H9 (cell line): Measurements from ENCODE around the gene EPHA2. TPM values are rescaled to one million over a fixed set of nuclear protein-coding genes. Genes with fewer than 3 reads are reported as not detected.

Experiments
- DNase-seq: peaks from one replicate; pipeline ENCODE4 v3.0.0-alpha.2; 2017
- H2AFZ ChIP-seq: one replicate; pipeline ENCODE4 v1.6.1; 2013; ENCODE audit warnings: mild to moderate bottlenecking, low read length, control low read depth, moderate library complexity
- H2AK5ac ChIP-seq: 2 replicates; pipeline ENCODE4 v1.6.1; 2013; ENCODE audit warnings: low read length, control low read depth, mixed read lengths; ENCODE audit not compliant: insufficient read length
- H2BK120ac ChIP-seq: one replicate; pipeline ENCODE4 v1.6.1; 2013; ENCODE audit warnings: low read depth, mild to moderate bottlenecking, low read length, control low read depth, inconsistent platforms; ENCODE audit not compliant: poor library complexity, severe bottlenecking
- H2BK12ac ChIP-seq: 2 replicates; pipeline ENCODE4 v1.6.1; 2013; ENCODE audit warnings: low read length, control low read depth, mixed read lengths, low read depth; ENCODE audit not compliant: insufficient read length
- H2BK15ac ChIP-seq: 2 replicates; pipeline ENCODE4 v1.6.1; 2013; ENCODE audit warnings: low read depth, low read length, control low read depth
- H2BK20ac ChIP-seq: one replicate; pipeline ENCODE4 v1.6.1; 2013; ENCODE audit warnings: low read depth, mild to moderate bottlenecking, low read length, control low read depth, inconsistent platforms; ENCODE audit not compliant: poor library complexity, severe bottlenecking
- H2BK5ac ChIP-seq: 2 replicates; pipeline ENCODE4 v1.6.1; 2013; ENCODE audit warnings: low read length, control low read depth, mixed read lengths; ENCODE audit not compliant: insufficient read length
- H3K14ac ChIP-seq: 2 replicates; pipeline ENCODE4 v1.6.1; 2013; ENCODE audit warnings: low read length, control low read depth; ENCODE audit not compliant: insufficient read depth
- H3K18ac ChIP-seq: 2 replicates; pipeline ENCODE4 v1.6.1; 2013; ENCODE audit warnings: low read depth, mild to moderate bottlenecking, mixed read lengths, low read length, control low read depth; ENCODE audit not compliant: insufficient read length
- H3K23ac ChIP-seq: 2 replicates; pipeline ENCODE4 v1.6.1; 2013; ENCODE audit warnings: low read length, control low read depth, mixed read lengths, low read depth; ENCODE audit not compliant: insufficient read length
- H3K23me2 ChIP-seq: 2 replicates; pipeline ENCODE4 v1.6.1; 2013; ENCODE audit warnings: low read depth, mild to moderate bottlenecking, mixed read lengths, low read length, control low read depth; ENCODE audit not compliant: insufficient read length, poor library complexity, severe bottlenecking
- H3K27ac ChIP-seq: 2 replicates; pipeline ENCODE4 v1.5.1; 2013; ENCODE audit warnings: low read length, control low read depth, mixed read lengths, low read depth; ENCODE audit not compliant: insufficient read length
- H3K27me3 ChIP-seq: 2 replicates; pipeline ENCODE4 v1.6.1; 2013; ENCODE audit warnings: low read length, control low read depth, inconsistent platforms; ENCODE audit not compliant: insufficient read depth
- H3K4ac ChIP-seq: 2 replicates; pipeline ENCODE4 v1.6.1; 2013; ENCODE audit warnings: low read depth, mild to moderate bottlenecking, control low read depth, inconsistent platforms, low read length, moderate library complexity
- H3K4me1 ChIP-seq: 2 replicates; pipeline ENCODE4 v1.6.1; 2013; ENCODE audit warnings: low read length, control low read depth, inconsistent platforms; ENCODE audit not compliant: insufficient read depth
- H3K4me2 ChIP-seq: 2 replicates; pipeline ENCODE4 v1.6.1; 2013; ENCODE audit warnings: low read length, control low read depth, mixed read lengths; ENCODE audit not compliant: insufficient read length, insufficient read depth
- H3K56ac ChIP-seq: 2 replicates; pipeline ENCODE4 v1.6.1; 2013; ENCODE audit warnings: low read depth, mild to moderate bottlenecking, mixed read lengths, low read length, control low read depth; ENCODE audit not compliant: insufficient read length
- H3K79me1 ChIP-seq: 2 replicates; pipeline ENCODE4 v1.6.1; 2013; ENCODE audit warnings: low read depth, mild to moderate bottlenecking, moderate library complexity, low read length, control low read depth, inconsistent platforms; ENCODE audit not compliant: insufficient read depth, poor library complexity, severe bottlenecking
- H3K79me2 ChIP-seq: 2 replicates; pipeline ENCODE4 v1.6.1; 2013; ENCODE audit warnings: low read length, control low read depth, inconsistent platforms; ENCODE audit not compliant: insufficient read depth
- H3K9ac ChIP-seq: 2 replicates; pipeline ENCODE4 v1.6.1; 2013; ENCODE audit warnings: low read length, control low read depth, mixed read lengths; ENCODE audit not compliant: insufficient read length; ENCODE audit errors: extremely low read depth
- H3K9me3 ChIP-seq: one replicate; pipeline ENCODE4 v1.6.1; 2013; ENCODE audit warnings: low read depth, low read length, inconsistent platforms; ENCODE audit not compliant: control insufficient read depth
- H3T11ph ChIP-seq: one replicate; pipeline ENCODE4 v1.6.1; 2013; ENCODE audit warnings: mild to moderate bottlenecking, low read length, control low read depth, inconsistent platforms
- H4K20me1 ChIP-seq: one replicate; pipeline ENCODE4 v1.6.1; 2013; ENCODE audit not compliant: control insufficient read depth, insufficient read length, insufficient read depth
- H4K5ac ChIP-seq: 2 replicates; pipeline ENCODE4 v1.6.1; 2013; ENCODE audit warnings: low read depth, mild to moderate bottlenecking, mixed read lengths, low read length, control low read depth; ENCODE audit not compliant: insufficient read length
- H4K8ac ChIP-seq: replicated peaks from 2 replicates; pipeline ENCODE4 v1.6.1; 2013; ENCODE audit warnings: low read length, control low read depth, mixed read lengths, low read depth; ENCODE audit not compliant: insufficient read length
- H4K91ac ChIP-seq: 2 replicates; pipeline ENCODE4 v1.6.1; 2013; ENCODE audit warnings: low read depth, mild to moderate bottlenecking, moderate library complexity, mixed read lengths, low read length, control low read depth; ENCODE audit not compliant: insufficient read length
- H3K27ac Mint-ChIP-seq, 3 experiments: 2 replicates in 2 of 3; 3 replicates in 1 of 3; pipeline ENCODE4 v1.8.0; 2020 to 2021; ENCODE audit warnings: mixed read lengths in 3 of 3, mild to moderate bottlenecking in 1 of 3, moderate library complexity in 1 of 3
- H3K27me3 Mint-ChIP-seq: 2 replicates; pipeline ENCODE4 v1.8.0; 2021; ENCODE audit warnings: low read depth, mild to moderate bottlenecking, moderate library complexity, mixed read lengths
- H3K36me3 Mint-ChIP-seq, 3 experiments: 2 replicates in 2 of 3; 3 replicates in 1 of 3; pipeline ENCODE4 v1.8.0; 2020 to 2021; ENCODE audit warnings: low read depth in 3 of 3, mixed read lengths in 3 of 3; ENCODE audit not compliant: insufficient read depth in 1 of 3
- H3K4me1 Mint-ChIP-seq, 2 experiments: 2 replicates each; pipeline ENCODE4 v1.8.0; 2020; ENCODE audit warnings: mixed read lengths in 2 of 2
- H3K4me3 Mint-ChIP-seq, 2 experiments: 2 replicates in 1 of 2; 3 replicates in 1 of 2; pipeline ENCODE4 v1.8.0; 2020 to 2021; ENCODE audit warnings: mild to moderate bottlenecking in 2 of 2, mixed read lengths in 2 of 2, moderate library complexity in 1 of 2
- H3K9me3 Mint-ChIP-seq, 2 experiments: 2 replicates in 1 of 2; 3 replicates in 1 of 2; pipeline ENCODE4 v1.8.0; 2020; ENCODE audit warnings: mild to moderate bottlenecking in 2 of 2, mixed read lengths in 2 of 2, moderate library complexity in 1 of 2
- WGBS: extraction: QIAGEN DNeasy Blood & Tissue Kit; methylation state at CpG from one replicate; pipeline ENCODE4 v1.1.7; 2013; ENCODE audit warnings: missing lambda C conversion rate, low lambda C conversion rate, mixed read lengths; ENCODE audit not compliant: insufficient read length; ENCODE audit errors: extremely low coverage; 5-methylcytosine and 5-hydroxymethylcytosine counted together
- total RNA-seq: library from RNA; stranded (reverse); gene quantifications from 2 replicates; pipeline ENCODE4 v1.2.1, GENCODE V29; 2021
- TF ChIP-seq, protein P1 (sequence below): fragments of 200-600 bp; sonication (generic); conservative IDR thresholded peaks from 3 replicates; pipeline ENCODE4 v1.8.0; 2021; ENCODE audit warnings: antibody characterized with exemption, mild to moderate bottlenecking

EPHA2 gene
- total RNA-seq, 1 experiment from 2014 or later = 33.1 TPM

DNA sequence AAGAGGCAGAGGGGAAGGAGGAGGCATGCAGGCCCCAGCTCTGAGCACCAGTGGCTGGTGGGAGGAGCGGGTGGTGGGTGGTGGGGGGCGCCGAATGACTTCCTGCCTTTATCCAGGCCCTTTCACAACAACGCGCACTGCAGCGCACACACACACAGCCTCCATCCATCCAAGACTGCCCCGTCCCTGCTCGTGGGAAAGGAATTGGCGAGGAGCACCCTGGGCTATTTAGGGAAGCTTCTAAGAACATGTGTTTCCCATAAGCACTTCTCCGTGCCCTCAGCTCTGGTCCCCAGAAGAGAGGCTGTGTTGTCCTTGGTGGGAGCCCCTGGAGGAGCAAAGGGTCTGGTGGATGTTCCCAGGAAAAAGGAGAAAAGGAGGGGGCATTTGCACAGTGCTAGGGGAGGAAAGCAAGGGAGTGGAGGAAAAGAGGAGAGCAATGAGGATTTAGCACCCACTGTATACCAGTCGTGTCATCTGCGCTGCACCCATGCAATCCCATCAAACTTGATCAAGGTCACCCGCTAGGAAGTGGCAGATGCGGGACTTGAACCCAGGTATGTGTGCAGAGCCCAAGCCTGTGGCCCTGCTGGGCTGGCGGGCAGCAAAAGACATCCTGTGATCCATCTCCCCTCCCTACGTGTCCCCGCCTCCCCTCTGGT is 28.1 kb downstream of the EPHA2 start:
- H4K91ac ChIP-seq = no peak overlapping the region
- no peaks in the 10 kb centered on the region for H3K4me1 ChIP-seq
- no peaks in the 10 kb centered on the region for H4K20me1 ChIP-seq
- no peak overlapping the region for H4K5ac ChIP-seq
- no peak overlapping the region for H2BK15ac ChIP-seq
- H3K23ac ChIP-seq = no peak overlapping the region
- no peaks in the 10 kb centered on the region for H3K9me3 ChIP-seq
- no peak overlapping the region for H2AK5ac ChIP-seq
- H2BK20ac ChIP-seq = no peak overlapping the region
- no peak overlapping the region for H3K27ac ChIP-seq
- H4K8ac ChIP-seq = no peak overlapping the region
- H3K4me3 Mint-ChIP-seq = no peak overlapping the region
- H3K23me2 ChIP-seq = no peaks in the 10 kb centered on the region
- H3K27me3 Mint-ChIP-seq = no peaks in the 10 kb centered on the region
- H3K4ac ChIP-seq = no peak overlapping the region
- no peak overlapping the region for H2BK120ac ChIP-seq
- 0 out of 7 replicates have a peak overlapping the region, but pooled peaks of 1 of the 3 experiments have one; percentile 44 for H3K27ac Mint-ChIP-seq
- H3K14ac ChIP-seq = no peak overlapping the region
- no peaks in the 10 kb centered on the region for H3K79me2 ChIP-seq
- H2AFZ ChIP-seq = no peak overlapping the region
- TF ChIP-seq, protein P1, sequence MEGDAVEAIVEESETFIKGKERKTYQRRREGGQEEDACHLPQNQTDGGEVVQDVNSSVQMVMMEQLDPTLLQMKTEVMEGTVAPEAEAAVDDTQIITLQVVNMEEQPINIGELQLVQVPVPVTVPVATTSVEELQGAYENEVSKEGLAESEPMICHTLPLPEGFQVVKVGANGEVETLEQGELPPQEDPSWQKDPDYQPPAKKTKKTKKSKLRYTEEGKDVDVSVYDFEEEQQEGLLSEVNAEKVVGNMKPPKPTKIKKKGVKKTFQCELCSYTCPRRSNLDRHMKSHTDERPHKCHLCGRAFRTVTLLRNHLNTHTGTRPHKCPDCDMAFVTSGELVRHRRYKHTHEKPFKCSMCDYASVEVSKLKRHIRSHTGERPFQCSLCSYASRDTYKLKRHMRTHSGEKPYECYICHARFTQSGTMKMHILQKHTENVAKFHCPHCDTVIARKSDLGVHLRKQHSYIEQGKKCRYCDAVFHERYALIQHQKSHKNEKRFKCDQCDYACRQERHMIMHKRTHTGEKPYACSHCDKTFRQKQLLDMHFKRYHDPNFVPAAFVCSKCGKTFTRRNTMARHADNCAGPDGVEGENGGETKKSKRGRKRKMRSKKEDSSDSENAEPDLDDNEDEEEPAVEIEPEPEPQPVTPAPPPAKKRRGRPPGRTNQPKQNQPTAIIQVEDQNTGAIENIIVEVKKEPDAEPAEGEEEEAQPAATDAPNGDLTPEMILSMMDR = no peak
- no peak overlapping the region for H2BK5ac ChIP-seq
- H3K27me3 ChIP-seq = no peaks in the 10 kb centered on the region
- H3K56ac ChIP-seq = no peak overlapping the region
- H3K4me1 Mint-ChIP-seq = peaks cover 14 to 15% of the 10 kb centered on the region in 2 experiments
- H3K79me1 ChIP-seq = no peaks in the 10 kb centered on the region
- peaks cover 44 to 83% (median 53%) of the 10 kb centered on the region in 3 experiments for H3K36me3 Mint-ChIP-seq
- H3K18ac ChIP-seq = no peak overlapping the region
- no peak for DNase-seq
- no peak overlapping the region for H3K4me2 ChIP-seq
- H3T11ph ChIP-seq = no peak overlapping the region
- H2BK12ac ChIP-seq = no peak overlapping the region
- H3K9ac ChIP-seq = no peak overlapping the region
- H3K9me3 Mint-ChIP-seq = no peaks in the 10 kb centered on the region
- WGBS = no CpG with 5 or more reads among the region's 17 CpGs
